Mucosa of gallbladder (tissue), 1 donor: ENCODE results near the gene HGFAC. TPM values are rescaled to one million over a fixed set of nuclear protein-coding genes. Genes with fewer than 3 reads are reported as not detected.

Experiments
- DNase-seq: peaks from one replicate; pipeline ENCODE4 v3.0.0-alpha.2; 2020; ENCODE audit warnings: low spot score
- total RNA-seq: library from RNA; stranded (reverse); gene quantifications from one replicate; pipeline ENCODE4 v1.2.1, GENCODE V29; 2021
- donor health status: DM: no; HTN: no; CAD: no.

The HGFAC gene
- total RNA-seq, result 1.9 TPM

DNA sequence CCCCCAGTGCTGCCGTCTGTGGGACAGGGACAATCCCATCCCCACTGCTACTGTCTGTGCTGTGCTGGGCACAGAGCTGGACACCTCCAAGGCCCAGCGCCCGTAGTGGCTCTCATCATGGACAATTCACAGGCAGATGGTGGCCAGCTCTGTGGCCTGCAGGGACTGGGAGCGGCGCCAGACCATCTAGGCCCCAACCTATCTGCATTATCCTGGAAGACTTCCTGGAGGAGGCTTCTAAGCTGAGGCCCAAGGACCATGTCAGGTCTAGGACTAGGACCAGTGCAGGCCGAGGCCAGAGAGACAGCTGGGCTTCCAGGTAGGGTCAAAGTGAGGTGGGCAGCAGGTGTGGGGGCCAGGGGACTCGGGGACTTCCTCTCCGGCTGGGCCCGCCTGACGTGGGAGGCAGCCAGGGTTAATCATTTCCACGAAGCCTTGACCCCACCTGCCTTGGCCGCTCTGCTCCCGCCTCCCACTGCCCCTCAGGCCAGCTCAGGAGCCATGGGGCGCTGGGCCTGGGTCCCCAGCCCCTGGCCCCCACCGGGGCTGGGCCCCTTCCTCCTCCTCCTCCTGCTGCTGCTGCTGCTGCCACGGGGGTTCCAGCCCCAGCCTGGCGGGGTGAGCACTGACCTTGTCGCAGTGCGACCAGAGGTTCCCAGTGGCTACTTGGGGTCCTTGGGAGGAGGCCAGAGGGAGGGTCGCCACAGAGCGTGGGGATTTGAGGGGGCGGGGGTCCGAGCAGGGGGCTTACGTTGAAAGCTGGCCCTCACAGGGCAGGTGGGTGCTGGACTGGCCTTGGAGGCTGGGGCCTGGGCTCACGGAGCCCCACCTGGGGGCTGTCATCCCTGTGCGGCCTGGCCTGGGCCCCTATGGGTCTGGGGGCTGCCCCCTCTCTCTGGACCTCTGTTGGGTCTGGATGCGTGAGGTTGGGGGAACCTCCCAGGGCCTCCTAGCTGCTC is at the start of gene HGFAC:
Gene HGFAC, plus strand, starts transcription at position 468 of the 959 bp plus-strand sequence. Its CDS starts 34 bp downstream, at position 502.
- no peak for DNase-seq

DNA sequence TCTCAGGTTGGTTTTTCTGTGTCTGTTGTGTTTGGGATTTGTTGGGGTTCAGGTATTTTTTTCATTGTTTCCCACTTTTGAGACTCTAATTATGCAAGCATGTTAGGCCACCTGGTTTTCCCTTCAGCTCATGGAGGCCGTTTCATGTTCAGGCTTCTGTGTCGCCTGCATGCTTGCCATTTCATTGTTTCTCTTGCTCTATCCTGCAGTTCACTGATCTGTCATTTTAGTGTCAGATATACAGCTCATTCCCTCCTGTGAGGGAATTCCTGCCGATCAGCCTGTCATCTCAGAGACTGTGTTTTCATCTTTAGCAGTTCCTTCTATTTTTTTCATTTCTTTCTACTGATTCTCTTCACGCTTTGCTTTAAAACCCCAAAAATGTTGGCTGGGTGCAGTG is 49.4 kb upstream of the HGFAC start:
- no peak for DNase-seq

DNA sequence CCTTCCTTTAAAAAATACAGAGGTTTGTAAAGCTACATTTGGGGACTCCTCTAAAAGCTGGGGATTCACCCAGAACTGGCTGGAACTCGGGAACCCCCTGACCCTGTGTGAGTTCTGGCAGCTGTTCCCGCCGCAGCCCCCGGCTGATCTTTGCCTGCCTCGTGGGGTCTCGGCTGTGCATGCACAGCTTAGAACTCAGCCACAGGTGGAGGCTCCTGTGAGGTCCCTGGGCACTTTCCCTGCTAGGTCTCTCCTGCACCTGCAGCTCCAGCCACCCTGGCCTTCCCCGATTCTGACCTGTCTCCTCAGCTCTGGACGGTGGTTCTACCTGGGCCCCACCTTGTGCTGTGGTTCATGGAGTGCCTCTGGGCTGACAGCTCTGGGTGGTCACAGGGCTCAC is 48.6 kb upstream of the HGFAC start:
- DNase-seq, result no peak

DNA sequence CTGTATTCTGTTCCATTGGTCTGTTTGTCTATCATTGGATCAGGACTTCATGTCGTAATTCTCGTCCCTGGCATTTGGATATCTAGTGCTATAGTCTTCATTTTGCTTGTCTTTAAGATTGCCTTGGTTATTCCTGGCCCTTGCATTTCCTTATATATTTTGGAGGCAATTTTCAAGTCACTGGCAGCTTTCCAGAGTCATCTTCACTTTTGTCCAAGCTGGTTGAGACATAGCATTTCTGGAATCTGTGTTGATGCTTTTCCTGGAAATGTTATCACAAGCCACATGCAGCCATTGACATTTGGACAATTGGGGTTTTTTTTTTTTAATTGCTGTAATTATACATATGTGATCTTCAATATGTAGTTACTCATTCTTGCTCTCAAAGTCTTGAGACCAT is 45.2 kb upstream of the HGFAC start:
- no peak for DNase-seq

DNA sequence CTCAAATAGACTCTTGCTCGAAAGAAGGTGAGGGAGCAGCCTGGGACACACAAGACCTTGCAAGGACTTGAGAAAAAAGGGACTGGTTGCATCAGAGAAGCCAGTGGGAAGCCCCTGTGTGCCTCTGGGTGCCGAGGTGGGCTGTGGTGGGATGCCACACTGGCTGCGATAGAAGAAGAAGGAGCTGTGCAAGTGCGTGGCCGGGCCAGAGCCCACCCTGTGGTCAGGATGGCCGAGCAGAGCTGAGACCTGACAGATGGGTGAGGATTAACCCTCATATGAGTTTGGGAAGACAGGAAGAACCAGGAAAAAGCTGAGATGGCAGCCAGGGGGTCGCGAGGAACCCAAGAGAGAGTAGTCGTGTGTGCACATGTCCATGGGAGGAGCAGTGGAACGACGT is 44.6 kb upstream of the HGFAC start:
- no peak for DNase-seq

DNA sequence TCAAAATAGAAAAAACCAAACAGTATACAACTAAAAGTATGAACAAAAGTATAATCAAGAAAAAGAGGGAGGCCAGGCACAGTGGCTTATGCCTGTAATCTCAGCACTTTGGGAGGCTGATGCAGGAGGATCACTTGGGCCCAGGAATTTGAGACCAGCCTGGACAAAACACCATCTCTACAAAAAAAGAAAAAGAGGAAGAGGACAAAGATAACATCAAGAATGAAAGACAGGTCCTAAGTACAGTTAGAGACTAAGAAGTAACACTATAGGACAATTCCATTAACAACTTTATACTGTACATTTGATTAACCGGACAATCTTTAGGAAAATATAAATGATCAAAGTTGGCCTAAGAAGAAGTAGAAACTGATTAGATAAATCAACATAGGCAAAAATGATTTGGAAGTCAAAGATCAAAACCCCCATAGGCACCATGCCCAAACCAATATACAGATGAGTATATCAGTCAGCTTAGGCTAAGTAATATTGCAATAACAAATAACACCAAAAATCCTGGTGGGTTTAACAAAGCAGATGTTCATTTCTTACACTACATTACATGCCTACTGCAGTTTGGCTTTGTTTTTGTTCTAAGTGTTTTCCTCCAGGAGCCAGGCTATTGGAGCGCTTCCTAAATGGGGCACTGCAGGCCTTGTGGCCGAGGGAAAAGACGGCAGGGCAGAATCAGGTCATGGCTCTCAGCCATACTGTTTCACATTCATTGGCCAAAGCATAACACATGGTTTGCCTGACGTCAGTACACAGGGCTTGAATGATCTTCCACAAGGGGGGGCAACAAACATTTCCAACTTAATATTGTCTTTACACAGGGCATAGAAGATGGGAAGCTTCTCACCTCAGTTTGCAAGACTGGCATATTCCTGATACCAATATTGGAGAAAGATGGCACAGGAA is 42.2 kb upstream of the HGFAC start:
- DNase-seq, result no peak

DNA sequence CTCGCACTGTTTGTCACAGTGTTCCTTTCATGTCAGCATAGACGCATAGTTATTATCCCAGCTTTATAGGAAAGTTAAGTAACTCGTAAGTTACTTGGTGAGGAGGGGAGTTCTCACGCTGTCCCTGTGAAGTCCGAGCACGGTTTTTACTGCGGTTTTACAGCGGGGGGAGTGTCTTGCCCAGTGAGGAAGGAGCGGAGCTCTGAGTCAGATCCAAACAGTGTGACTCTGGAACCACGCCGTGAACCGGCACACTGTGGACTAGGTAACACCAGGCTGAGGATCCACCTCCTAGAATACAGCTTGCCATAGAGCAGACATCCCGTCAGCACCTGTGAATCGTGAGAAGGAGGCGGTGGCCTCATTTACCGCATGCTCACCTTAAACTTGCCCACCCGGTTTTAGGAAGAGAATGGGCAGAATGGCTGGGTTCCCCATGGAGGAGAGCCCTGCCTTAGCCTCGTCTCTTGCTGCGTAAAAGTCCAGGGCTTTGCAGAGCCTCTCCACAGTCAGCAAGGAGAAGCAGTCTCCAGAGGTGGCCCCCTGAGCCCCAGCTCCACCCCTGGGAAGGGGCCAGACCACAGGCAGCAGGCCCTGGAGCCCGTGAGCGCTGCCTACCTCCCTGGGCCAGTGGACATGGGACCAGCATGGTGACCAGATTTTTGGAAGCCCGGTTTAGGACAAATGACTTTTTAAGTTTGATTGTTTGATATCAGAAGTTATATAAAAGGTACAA is 40.2 kb upstream of the HGFAC start:
- no peak for DNase-seq

DNA sequence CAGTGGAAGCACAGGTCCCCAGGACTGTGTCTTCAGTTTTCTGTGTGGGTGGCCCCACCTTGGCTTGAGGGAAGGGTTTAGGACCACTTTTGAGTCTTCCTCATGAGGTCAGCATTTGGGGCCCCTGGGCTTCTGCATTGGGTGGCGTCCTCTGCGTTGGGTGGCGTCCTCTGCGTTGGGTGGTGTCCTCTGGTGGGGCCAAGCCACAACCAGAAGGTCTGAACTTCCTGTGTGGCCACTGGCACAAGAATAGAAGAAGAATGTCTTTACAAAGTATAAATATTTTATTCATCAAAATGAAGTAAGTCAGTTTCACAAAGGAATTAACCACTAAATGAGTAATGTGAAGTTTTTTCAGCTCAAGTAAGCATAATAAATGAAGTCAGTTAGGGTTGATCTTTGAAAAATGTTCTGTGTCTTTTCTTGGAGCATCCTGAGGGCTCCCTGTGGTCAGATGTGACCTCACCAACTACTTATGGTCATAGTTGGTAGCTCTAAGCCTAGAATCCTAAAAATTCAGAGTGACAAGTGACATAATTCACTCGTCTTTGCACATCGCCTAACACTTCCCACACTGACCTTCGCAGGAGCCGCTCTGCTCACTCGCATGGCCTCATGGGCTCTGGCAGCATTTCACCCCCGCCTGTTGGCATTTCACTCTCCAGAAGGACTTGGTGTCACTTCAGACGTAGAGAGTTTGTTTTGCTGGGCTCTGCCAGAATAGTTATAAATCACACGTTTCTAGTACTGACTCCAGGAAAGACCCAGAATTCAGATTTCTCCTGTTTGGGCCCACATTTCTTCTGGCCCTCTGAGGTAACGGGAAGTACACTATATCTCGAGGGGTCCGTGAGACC is 39.0 kb upstream of the HGFAC start:
- no peak for DNase-seq

DNA sequence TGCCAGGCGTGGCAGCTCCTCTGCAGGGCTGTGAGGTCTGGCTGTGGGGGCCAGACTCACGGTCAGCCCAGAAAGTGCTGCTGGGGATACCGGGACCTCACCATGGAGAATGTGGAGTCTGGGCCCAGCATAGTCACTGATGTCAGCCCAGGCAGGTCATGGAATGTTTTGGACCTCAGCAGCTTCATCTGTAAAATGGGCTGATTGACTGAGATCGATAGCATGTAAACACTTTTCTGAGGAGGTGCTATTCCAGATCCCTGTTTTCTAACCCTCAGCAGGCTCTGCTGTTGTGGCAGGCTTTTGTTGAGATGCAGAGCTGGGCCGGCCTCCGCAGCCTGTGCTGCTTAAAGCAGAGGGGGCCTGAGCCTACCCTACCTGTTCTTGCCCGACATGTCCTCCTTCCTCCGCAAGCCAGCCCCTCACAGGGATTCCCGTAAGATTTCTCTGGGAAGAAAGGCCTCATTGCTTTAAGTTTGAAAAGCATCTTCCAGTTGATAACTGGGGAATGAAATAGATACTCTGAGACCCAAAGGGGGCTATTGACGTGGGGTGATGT is 38.3 kb upstream of the HGFAC start:
- DNase-seq, result no peak

DNA sequence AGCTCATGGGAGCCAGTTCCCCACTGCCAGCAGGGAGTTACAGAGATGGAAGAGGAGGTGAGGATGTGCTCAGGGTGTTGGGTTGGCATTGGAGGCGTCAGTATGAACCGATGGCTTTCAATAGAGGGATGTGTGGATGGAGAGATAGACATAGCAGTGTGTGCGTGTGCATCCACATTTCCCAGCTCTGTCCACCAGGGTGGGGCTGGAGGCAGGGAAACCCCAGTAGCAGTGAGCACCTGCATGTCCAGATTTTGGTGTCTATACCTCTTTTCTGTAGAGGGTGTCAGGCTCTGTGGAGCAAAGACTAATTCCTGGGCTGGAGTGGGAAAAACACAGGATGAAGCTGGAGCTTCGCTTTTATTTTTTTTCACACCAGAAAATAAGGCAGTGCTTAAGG is 37.2 kb upstream of the HGFAC start:
- DNase-seq, result no peak

DNA sequence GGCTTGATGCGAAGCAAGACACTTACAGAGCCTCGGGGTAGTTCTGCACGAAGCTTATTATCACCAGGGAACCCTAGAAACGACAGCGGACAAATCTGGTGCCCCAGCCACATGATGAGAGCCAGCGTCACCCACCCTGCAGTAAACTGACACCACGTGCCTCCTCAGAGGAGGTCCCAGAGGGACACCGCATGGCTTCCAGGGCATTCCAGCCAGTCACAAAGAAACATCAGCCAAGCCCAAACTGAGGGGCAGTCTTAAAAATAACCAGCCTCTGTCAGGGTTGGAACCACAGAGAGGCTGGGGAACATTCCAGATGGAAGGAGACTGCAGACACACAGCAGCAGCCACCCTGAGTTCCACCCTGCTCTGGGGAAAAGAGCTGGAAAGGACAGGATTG is 36.6 kb upstream of the HGFAC start:
- DNase-seq, result no peak

DNA sequence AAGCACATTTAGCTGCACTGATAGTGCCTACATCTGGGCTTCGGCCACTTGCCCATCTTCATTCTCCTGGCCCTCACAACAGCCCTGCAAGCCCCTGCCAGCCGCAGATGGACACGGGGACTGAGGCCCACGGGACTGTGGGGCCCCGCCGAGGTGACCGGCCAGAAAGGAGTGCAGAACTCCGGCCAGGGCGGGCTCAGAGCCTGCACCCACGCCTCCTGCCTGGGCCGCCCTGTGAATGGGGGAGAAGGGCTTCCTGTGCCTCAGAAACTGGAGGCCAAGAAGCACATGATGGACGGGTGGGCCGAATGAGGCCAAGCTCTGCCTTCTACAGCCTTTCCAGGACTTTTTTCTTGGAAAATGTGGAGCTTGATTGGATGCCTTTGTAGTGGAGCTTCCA is 35.7 kb upstream of the HGFAC start:
- no peak for DNase-seq

DNA sequence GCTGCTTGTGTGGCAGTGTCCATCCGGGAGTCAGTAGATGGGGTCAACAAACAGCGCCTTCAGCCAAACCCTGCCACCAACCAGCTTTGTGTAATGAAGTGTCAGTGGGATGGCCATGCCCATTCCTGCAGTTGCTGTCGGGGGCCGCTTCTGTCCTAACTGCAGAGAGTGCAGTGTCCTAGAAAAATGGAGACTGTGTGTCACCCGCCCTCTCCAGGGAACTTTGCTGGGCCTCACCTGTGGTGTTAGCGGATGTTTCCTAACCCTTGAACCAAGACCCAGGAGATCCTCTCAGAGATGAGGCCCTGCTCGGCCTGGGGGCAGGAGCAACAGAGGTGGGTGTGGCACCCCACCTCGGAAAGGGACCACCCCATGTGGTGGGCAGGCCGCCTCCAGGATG is 35.3 kb upstream of the HGFAC start:
- DNase-seq, result no peak

DNA sequence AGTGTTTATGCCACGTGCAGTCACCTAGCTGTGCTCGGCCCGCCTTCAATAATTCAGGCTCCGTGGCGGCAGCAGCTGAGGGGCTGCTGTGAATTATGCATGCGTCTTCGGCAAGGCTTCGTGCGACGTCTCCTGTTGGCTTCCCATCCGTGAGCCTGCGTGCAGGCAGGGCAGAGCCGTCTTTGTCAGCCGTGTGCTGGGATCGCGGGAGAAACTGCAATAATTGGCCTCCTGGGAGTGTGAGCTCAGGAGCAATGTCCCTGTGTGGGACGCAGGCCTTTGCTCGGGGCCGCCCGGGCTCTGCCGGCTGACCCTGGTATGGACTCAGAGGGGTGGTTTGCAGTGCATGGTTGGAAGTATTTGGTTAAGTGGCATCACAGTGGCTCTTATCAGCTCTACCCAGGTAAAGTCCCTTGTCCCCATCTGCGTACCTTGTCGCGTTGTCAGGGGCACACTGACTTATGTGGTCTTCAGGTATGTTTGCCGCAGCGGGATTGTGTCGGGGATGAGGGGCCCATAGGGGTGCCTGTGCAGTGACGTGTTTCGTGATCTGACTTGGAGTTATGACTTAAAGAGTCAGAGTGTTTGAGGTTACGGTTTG is 34.5 kb upstream of the HGFAC start:
- no peak for DNase-seq

DNA sequence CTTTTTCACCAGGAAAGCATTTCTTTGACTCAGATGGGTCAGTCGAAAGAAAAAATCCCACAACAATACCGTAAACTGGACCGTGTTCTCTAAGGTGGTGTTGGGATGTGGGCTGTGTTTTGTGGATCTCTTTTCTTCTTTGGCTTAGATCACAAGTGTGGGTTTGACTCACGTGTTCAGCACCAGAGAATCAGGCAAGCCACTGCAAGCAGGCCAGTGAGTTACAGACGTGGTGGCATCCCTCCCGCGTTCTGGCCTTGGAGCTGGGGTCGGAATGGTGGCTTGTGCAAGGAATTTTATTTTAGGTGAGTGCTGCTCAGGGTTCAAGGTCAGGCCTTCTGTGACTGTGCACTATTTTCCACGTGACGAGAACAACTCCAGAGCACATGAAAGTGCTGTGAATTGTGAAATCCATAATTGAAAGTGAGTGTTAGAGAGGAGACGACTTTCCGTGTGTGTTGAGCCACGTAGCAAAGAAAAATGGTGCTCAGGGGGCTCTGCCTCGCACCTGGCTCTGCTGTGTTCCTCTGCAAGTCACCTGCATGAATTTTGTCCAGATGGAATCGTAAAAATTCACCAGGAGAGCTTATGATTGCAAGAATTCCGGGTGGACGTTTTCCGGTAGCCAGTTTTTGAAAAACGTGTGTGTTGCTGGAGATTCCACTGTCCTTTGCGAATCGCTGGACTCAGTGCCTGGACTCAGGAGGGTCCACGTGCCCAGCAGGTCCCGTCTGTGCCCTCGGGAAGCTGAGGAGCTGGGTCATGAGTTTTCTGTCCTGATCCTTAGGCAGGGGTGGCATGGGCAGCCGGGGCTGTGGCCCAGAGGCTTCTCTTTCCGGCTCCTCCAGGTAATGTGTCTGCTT is 33.6 kb upstream of the HGFAC start:
- DNase-seq, result no peak

DNA sequence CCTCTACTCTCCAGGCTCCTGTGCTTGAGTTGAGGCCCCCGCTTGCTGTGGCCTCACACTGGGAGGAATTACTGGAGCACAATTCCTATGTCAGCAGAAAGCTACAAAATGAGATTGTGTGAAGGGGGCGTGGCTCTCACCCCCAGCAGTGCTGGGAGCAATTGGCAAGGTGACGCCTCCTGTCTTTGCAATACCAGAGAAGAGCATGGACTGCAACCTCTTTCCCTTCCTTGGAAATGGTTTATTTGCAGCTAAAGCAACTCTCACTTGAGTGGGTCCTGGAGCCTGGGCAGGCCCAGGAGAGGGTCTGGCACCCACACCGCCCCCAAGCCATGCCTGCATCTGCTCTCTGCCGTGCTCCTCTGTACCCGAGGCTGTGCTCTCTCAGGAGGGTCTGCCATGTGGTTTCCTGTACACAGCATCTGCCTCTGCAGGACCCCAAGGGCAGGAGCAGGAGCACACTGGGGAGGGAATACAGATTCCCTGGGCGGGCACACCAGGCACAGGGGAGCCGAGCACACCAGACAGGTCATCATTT is 32.9 kb upstream of the HGFAC start:
- no peak for DNase-seq

DNA sequence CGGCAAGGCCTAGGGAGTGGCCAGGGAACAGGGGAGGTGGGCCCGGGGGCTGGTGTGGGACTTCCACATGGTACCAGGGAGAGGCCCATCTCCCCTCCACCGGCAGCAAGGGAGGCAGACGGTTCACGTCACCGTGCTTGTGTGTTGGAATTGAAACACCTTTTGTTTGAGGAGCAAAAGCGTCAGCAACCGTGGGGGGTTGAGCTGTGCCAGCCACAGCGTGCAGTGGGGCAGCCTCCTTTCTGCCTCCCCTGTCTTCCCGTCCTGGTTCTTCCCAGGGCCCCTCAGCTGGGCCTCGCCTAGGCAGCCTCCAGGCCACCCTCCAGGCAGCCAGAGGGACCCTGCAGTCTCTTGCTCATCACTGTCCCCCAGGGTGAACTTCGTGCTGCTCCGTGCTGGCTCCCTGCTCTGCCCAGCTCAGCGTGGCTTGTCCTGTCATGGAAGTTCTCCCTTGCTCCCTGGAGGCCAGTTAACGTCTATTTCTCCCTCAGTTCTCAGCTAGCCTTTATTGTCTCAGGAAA is 32.1 kb upstream of the HGFAC start:
- no peak for DNase-seq

DNA sequence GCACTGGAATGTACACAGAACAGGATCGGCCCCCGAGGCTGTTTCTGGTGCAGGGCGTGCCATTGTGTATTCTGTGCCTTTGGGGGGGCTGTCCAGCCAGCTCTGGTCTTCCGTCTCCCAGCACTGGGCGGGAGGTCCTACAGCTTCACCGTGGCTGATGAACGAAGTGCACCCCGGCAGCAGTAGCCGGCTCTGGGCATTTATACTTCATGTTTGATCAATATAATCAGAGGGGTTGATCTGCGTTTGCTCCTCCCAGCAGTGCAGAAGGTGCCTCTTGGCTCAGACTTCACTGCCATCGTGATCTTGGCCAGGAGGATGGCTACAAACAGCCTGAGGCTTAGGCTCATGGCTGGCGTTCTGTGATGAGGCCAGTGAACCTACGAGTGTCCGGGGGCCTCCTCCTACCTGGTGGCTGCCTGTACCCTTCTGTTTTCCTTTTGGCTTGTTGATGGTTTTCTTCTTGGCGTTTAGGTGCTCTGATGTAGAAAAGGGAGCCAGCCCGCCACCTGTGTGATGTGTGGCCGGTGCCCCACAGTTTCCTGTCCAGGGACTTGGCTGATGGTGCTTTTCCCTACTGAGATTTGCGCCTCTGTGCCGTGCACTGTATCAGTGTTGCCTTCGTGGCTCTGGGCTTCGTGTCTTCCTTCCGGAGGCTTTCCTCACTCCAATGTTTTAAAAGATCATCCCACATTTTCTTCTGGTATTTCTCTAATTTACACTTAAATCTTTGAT is 31.2 kb upstream of the HGFAC start:
- no peak for DNase-seq
